Activated CD8-positive, alpha-beta T cell treated with anti-CD3 and anti-CD28 coated beads, Interleukin-2, amount 10 ng/mL, durations not matched to agents 7 days and 5 days (primary cell): Measurements from ENCODE around the gene PPP1R7. TPM values are rescaled to one million over a fixed set of nuclear protein-coding genes. Genes with fewer than 3 reads are reported as not detected.
A peak's percentile ranks its signal among the peaks of the same experiment; 100 is the strongest.

Source experiments
- ATAC-seq: fragments of 150-1000 bp; cut with Tn5 transposase; one replicate; pipeline ENCODE4 v1.10.0; 2021; ENCODE audit warnings: moderate library complexity
- CTCF ChIA-PET: fragments of 350-600 bp; sonication (Branson Sonifier 250); formaldehyde crosslinking; loops from one replicate; lab custom pipeline; 2021; ENCODE audit warnings: antibody characterized with exemption; lab: Charles Lee
- POLR2A ChIA-PET: fragments of 350-600 bp; sonication (Branson Sonifier 250); formaldehyde crosslinking; loops from one replicate; lab custom pipeline; 2021; ENCODE audit warnings: antibody characterized with exemption; lab: Charles Lee
- DNase-seq: peaks from one replicate; pipeline ENCODE4 v3.0.0-alpha.2; 2020
- H3K27ac Mint-ChIP-seq: one replicate; pipeline ENCODE4 v1.8.0; 2021; ENCODE audit warnings: mild to moderate bottlenecking, mixed read lengths
- H3K27me3 Mint-ChIP-seq: one replicate; pipeline ENCODE4 v1.8.0; 2021; ENCODE audit warnings: low read depth, mixed read lengths
- H3K36me3 Mint-ChIP-seq: one replicate; pipeline ENCODE4 v1.8.0; 2021; ENCODE audit warnings: low read depth, mixed read lengths
- H3K4me1 Mint-ChIP-seq: one replicate; pipeline ENCODE4 v1.8.0; 2021; ENCODE audit warnings: low read depth, mixed read lengths
- H3K4me3 Mint-ChIP-seq: one replicate; pipeline ENCODE4 v1.8.0; 2021; ENCODE audit warnings: mild to moderate bottlenecking, mixed read lengths
- H3K9me3 Mint-ChIP-seq: one replicate; pipeline ENCODE4 v1.8.0; 2022; ENCODE audit warnings: mixed read lengths; ENCODE audit not compliant: insufficient read depth
- total RNA-seq, 2 experiments: library from RNA; stranded (reverse); gene quantifications; one replicate each; pipeline ENCODE4 v1.2.3, GENCODE V29; 2021

PPP1R7 gene
- total RNA-seq, 2 experiments from 2014 or later: 90.8 to 97.2 TPM

DNA sequence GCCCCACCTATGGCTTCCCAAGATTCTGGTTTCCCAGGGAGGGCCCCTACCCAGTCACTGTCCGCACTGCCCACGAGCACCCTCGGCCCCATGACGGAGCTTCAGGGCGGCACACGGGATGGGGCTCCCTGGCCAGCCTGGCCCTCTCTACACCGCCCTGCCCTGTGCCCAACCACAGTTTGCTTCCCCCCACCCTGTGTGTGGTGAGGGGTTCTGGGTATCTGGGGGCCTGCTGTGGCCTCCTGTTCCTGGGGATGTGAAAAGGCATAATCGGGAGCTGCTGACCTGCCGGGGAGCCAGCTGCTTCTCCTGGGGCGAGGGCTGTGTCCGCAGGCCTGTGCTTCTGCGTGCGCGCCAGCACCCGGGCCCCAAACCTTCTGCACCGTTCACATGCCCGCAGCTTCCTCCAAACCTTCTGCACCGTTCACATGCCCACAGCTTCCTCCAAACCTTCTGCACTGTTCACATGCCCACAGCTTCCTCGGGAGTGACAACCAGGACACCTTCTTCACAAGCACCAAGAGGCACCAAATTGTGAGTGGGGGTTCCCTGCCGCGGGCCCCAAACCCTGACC lies 50.6 kb downstream of the PPP1R7 start:
- ATAC-seq (no peak), DNase-seq (no peak)
- Mint-ChIP-seq H3K27ac (no peak overlapping the region), H3K36me3 (no peaks in the 10 kb centered on the region), H3K4me3 (no peak overlapping the region), H3K9me3 (no peaks in the 10 kb centered on the region), H3K4me1 (peaks cover 6% of the 10 kb centered on the region), H3K27me3 (no peaks in the 10 kb centered on the region)
- ChIA-PET POLR2A (interaction anchor here (1.6 kb wide), 1 partner anchor 10 kb away, joined by 3 read pairs; no protein-coding TSS in a partner anchor), CTCF (no interaction called here)

GRCh38 chr2:241201445-241202267 lies 51.4 kb downstream of the PPP1R7 start:
- Mint-ChIP-seq H3K27me3 (no peaks in the 10 kb centered on the region), H3K4me3 (no peak overlapping the region), H3K4me1 (peaks cover 6% of the 10 kb centered on the region), H3K9me3 (no peaks in the 10 kb centered on the region), H3K36me3 (no peaks in the 10 kb centered on the region), H3K27ac (no peak overlapping the region)
- ATAC-seq: no peak
- no peak for DNase-seq
- CTCF ChIA-PET: no interaction called here
- POLR2A ChIA-PET: interaction anchor here (1.6 kb wide), 1 partner anchor 10 kb away, joined by 3 read pairs; no protein-coding TSS in a partner anchor

DNA sequence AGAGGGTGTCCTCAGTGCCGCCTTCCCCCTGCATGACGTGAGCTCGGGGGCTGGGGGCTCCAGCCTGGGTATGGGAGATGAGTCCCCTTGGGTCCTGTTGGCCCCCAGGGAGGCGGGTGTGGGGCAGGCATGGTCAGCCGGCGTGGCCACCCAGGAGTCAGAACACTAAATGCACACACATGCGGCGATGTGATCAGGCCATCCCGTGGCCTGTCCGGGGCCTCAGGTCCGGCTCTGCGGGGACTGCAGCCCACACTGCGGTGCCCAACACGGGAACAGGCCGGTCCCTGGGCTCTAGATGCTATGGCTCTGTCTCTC lies 52.0 kb downstream of the PPP1R7 start:
- ChIA-PET CTCF (no interaction called here), POLR2A (interaction anchor here (1.6 kb wide), 1 partner anchor 9 kb away, joined by 3 read pairs; no protein-coding TSS in a partner anchor)
- Mint-ChIP-seq H3K27ac (no peak overlapping the region), H3K9me3 (no peaks in the 10 kb centered on the region), H3K4me3 (no peak overlapping the region), H3K27me3 (no peaks in the 10 kb centered on the region), H3K36me3 (no peaks in the 10 kb centered on the region), H3K4me1 (peaks cover 6% of the 10 kb centered on the region)
- ATAC-seq (no peak), DNase-seq (no peak)

- Mint-ChIP-seq H3K27ac (no peak overlapping the region), H3K36me3 (no peaks in the 10 kb centered on the region), H3K27me3 (no peaks in the 10 kb centered on the region), H3K4me3 (no peak overlapping the region), H3K9me3 (no peaks in the 10 kb centered on the region), H3K4me1 (peaks cover 6% of the 10 kb centered on the region)
- ChIA-PET POLR2A (no interaction called here), CTCF (no interaction called here)
- DNase-seq (no peak), ATAC-seq (no peak)
These were observed 52.4 kb downstream of the PPP1R7 start for GRCh38 chr2:241202681-241203080.

GRCh38 chr2:241203218-241204009 lies 53.1 kb downstream of the PPP1R7 start:
- Mint-ChIP-seq H3K36me3 (no peaks in the 10 kb centered on the region), H3K4me3 (no peak overlapping the region), H3K4me1 (peaks cover 6% of the 10 kb centered on the region), H3K9me3 (no peaks in the 10 kb centered on the region), H3K27me3 (no peaks in the 10 kb centered on the region), H3K27ac (no peak overlapping the region)
- ATAC-seq (no peak), DNase-seq (no peak)
- ChIA-PET CTCF (no interaction called here), POLR2A (no interaction called here)

- Mint-ChIP-seq H3K27ac (no peak overlapping the region), H3K4me1 (peaks cover 6% of the 10 kb centered on the region), H3K36me3 (no peaks in the 10 kb centered on the region), H3K9me3 (no peaks in the 10 kb centered on the region), H3K27me3 (no peaks in the 10 kb centered on the region), H3K4me3 (no peak overlapping the region)
- ATAC-seq (no peak), DNase-seq (no peak)
- ChIA-PET CTCF (no interaction called here), POLR2A (no interaction called here)
These were observed 53.7 kb downstream of the PPP1R7 start for GRCh38 chr2:241204010-241204384.

GRCh38 chr2:241204490-241204889 lies 54.2 kb downstream of the PPP1R7 start:
- H3K9me3 Mint-ChIP-seq: no peaks in the 10 kb centered on the region
- no peaks in the 10 kb centered on the region for H3K27me3 Mint-ChIP-seq
- ATAC-seq (peak; percentile 23), DNase-seq (no peak)
- peaks cover 6% of the 10 kb centered on the region for H3K4me1 Mint-ChIP-seq
- H3K27ac Mint-ChIP-seq: no peak overlapping the region
- POLR2A ChIA-PET: no interaction called here
- CTCF ChIA-PET: no interaction called here
- H3K36me3 Mint-ChIP-seq: no peaks in the 10 kb centered on the region
- H3K4me3 Mint-ChIP-seq: no peak overlapping the region

DNA sequence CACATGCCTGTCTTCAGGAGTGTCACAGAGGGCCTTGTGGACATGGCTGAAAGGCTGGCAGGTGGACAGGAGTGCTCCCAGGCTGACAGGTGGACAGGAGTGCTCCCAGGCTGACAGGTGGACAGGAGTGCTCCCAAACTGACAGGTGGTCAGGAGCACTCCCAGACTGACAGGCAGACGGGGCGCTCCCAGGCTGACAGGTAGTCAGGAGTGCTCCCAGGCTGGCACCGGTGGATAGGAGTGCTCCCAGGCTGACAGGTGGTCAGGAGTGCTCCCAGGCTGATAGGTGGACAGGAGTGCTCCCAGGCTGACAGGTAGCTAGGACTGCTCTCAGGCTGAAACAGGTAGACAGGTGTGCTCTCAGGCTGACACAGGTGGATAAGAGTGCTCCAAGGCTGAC lies 54.8 kb downstream of the PPP1R7 start:
- Mint-ChIP-seq H3K4me1 (peaks cover 6% of the 10 kb centered on the region), H3K27ac (no peak overlapping the region), H3K36me3 (no peaks in the 10 kb centered on the region), H3K9me3 (no peaks in the 10 kb centered on the region), H3K4me3 (no peak overlapping the region), H3K27me3 (no peaks in the 10 kb centered on the region)
- DNase-seq (no peak), ATAC-seq (no peak)
- POLR2A ChIA-PET: interaction anchor here (0.6 kb wide), 1 partner anchor 535 kb away, joined by 3 read pairs; no protein-coding TSS in a partner anchor
- CTCF ChIA-PET: no interaction called here

GRCh38 chr2:241207151-241207550 lies 56.9 kb downstream of the PPP1R7 start:
- H3K36me3 Mint-ChIP-seq: no peaks in the 10 kb centered on the region
- CTCF ChIA-PET: no interaction called here
- DNase-seq (no peak), ATAC-seq (no peak)
- H3K9me3 Mint-ChIP-seq: no peaks in the 10 kb centered on the region
- no peak overlapping the region for H3K27ac Mint-ChIP-seq
- H3K4me1 Mint-ChIP-seq: no peaks in the 10 kb centered on the region
- no peaks in the 10 kb centered on the region for H3K27me3 Mint-ChIP-seq
- POLR2A ChIA-PET: no interaction called here
- H3K4me3 Mint-ChIP-seq: no peak overlapping the region

- H3K36me3 Mint-ChIP-seq: no peaks in the 10 kb centered on the region
- ATAC-seq (no peak), DNase-seq (no peak)
- no peaks in the 10 kb centered on the region for H3K4me1 Mint-ChIP-seq
- no peaks in the 10 kb centered on the region for H3K27me3 Mint-ChIP-seq
- no peak overlapping the region for H3K4me3 Mint-ChIP-seq
- H3K9me3 Mint-ChIP-seq: no peaks in the 10 kb centered on the region
- POLR2A ChIA-PET: no interaction called here
- CTCF ChIA-PET: no interaction called here
- no peak overlapping the region for H3K27ac Mint-ChIP-seq
These were observed 57.4 kb downstream of the PPP1R7 start for GRCh38 chr2:241207641-241208040.

DNA sequence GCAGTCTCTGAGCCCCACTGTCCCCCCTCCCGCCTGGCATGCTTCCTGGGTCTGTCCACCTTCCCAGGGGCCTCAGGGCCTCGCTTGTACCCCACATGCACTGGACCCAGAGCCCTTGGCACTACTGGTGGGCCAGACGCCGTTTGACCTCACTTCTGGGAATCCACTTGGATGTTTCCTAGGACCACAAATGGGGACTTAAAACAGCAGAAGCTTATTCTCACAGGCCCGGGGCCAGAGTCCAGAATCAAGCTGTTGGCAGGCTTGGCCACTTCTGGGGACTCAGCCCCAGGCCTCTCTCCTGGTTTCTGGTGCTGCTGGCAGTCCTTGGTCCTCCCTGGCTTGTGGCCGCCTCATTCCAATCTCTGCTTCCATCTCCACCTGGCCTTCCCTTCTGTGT lies 57.8 kb downstream of the PPP1R7 start:
- Mint-ChIP-seq H3K36me3 (no peaks in the 10 kb centered on the region), H3K4me1 (no peaks in the 10 kb centered on the region), H3K9me3 (no peaks in the 10 kb centered on the region), H3K27me3 (no peaks in the 10 kb centered on the region), H3K27ac (no peak overlapping the region), H3K4me3 (no peak overlapping the region)
- ChIA-PET CTCF (no interaction called here), POLR2A (no interaction called here)
- DNase-seq (no peak), ATAC-seq (no peak)

DNA sequence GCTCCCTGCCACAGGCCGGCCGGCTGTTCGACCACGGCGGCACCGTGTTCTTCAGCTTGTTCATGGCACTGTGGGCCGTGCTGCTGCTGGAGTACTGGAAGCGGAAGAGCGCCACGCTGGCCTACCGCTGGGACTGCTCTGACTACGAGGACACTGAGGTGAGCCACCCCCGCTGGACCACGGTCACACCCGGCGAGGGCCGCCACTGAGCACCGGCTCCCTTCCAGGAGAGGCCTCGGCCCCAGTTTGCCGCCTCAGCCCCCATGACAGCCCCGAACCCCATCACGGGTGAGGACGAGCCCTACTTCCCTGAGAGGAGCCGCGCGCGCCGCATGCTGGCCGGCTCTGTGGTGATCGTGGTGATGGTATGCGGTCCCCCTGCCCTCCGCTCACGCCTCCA lies 59.0 kb downstream of the PPP1R7 start:
- H3K27me3 Mint-ChIP-seq: no peaks in the 10 kb centered on the region
- H3K4me3 Mint-ChIP-seq: no peak overlapping the region
- ATAC-seq (no peak), DNase-seq (no peak)
- ChIA-PET POLR2A (no interaction called here), CTCF (no interaction called here)
- no peaks in the 10 kb centered on the region for H3K9me3 Mint-ChIP-seq
- no peaks in the 10 kb centered on the region for H3K4me1 Mint-ChIP-seq
- no peaks in the 10 kb centered on the region for H3K36me3 Mint-ChIP-seq
- no peak overlapping the region for H3K27ac Mint-ChIP-seq
